ENCODE data around the gene TRIM25.

The TRIM25 gene

DNA sequence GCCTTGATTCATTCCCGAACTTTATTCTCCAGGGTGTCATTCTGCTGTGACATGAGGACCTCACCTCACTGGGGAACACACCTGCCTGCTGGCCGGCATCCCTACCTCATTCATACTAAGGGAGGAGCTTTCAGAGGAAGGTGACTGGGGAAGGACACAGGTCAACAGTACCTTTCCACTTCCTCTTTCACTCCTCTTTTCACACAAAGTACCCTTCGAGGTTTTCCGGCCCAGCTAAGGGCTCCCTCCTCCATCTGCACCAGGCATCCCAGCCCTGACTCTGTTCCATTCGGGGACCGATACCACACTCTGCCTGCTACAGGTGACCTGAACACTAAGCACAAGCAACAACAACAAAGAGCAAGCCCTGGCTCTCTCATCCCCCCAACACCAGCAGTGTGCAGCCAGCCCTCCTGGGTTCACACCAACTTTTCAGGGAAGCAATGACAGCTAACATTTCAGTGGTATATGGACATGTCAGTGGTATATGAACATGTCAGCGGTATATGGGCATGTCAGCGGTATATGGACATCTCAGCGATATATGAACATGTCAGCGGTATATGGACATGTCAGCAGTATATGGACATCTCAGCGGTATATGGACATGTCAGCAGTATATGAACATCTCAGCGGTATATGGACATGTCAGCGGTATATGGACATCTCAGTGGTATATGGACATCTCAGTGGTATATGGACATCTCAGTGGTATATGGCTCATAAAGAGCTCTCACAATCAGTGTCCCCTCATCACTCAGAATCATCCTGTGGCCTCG is 16.0 kb downstream of the TRIM25 start:
- in situ Hi-C loops (cut with MboI; ENCODE audit: low sequenced_read_pairs) = no loop called here

DNA sequence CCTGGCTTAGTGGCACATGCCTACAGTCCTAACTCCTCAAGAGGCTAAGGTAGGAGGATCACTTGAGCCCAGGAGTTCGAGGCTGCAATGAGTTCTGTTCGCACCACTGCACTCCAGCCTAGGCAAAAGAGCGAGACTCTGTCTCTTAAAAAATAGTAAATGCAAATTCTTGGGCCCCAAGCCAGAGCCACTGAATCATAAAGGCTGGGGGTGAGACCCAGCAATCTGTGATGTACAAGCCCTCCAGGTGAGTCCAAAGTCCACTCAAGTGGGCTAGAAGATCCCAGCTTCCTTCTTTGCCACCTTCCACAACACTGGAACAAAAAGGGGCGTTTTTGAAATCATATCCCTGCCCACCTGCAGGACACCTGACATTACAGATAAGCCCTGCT is 16.9 kb downstream of the TRIM25 start:
- in situ Hi-C loops (cut with MboI; ENCODE audit: low sequenced_read_pairs) = no loop called here

DNA sequence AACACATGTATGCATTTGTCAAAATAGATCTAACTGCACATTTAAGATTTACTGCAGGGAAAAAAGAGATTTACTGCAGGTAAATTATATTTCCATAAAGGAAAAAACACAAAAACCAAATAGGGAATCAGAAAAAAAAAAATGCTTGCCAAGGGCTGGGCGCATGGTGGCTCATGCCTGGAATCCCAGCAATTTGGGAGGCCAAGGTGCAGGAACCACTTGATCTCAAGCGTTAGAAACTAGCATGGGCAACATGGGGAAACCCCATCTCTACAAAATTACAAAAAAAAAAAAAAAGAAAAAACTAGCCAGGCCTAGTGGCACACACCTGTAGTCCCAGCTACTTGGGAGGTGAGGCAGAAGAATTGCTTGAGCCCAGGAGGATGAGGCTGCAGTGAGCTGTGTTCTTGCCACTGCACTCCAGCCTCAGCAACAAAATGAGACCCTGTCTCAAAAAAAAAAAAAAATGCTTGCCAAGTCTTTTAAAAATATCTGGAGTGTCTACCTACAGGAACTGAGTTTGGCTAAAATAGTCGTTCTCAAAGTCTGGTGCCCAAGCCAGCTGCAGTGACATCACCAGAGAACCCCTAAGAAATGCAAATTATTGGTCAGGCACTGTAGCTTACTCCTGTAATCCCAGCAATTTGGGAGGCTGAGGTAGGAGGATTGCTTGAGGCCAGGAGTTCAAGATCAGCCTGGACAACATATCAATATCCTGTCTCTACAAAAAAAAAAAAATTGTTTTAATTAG is 17.5 kb downstream of the TRIM25 start:
- in situ Hi-C loops (cut with MboI; ENCODE audit: low sequenced_read_pairs) = no loop called here

DNA sequence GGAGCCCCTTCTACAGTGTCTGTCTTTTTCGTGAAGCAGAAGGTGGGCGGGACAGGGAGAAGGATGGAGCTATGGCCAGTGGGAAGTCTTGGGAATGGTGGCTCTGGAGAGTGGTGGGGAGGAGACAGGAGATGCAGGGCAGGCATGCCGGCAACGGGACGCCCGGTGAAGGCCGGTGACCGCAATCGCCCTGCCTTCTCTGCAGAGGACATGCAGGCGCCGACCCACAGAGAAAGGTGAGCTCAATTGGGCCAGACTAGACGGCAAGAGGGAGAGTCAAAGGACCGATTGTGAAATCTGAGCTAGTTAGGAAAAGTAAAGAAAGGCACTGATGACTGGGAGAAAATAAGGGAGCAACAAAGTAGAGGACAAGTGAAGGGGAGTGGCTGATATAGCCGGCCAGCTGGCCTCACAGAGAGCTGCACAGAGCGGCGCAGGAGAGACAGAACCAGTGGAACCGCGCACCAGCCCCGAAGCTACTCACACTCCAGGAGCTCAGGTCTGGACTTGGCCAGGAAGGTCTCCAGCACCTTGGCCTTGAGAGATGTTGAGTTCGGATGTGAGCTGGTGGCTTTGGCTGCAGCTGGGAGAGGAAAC is 18.9 kb downstream of the TRIM25 start:
- in situ Hi-C loops (cut with MboI; ENCODE audit: low sequenced_read_pairs) = no loop called here

DNA sequence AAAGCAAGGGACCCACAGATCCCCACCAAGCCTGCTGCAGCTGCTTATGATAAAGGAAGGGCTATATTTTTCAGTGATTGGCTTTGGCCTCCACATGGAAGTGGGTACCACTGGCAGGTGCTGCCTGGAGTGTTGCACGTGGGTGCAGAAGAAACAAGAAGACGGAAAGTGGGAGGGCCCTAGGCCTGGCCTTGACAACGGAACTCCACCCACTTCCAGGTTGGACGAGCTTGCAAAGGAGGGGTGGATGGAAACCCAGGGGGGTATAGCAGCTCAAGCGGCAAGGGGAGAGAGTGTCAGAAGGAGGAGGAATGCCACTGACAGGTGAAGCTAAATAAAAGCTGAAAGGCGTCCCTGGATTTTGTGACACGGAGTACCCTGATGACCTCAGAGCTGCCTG is 20.3 kb downstream of the TRIM25 start:
- in situ Hi-C loops (cut with MboI; ENCODE audit: low sequenced_read_pairs) = no loop called here

DNA sequence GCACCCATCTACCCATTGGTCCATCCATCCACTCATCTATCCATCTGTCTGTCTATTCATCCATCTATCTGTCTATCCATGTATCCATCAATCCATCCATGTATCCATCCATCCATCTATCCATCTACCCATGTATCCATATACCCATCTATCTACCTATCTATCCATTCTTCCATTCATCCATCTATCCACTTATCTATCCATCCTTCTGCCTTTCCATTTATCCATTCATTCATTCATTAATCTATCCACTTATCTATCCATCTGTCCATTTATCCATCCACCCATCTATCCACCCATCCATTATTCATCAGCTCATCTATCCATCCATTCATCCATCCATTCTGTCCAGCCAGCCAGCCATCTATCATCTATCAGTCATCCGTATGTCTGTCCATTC is 21.5 kb downstream of the TRIM25 start:
- in situ Hi-C loops (cut with MboI; ENCODE audit: low sequenced_read_pairs) = no loop called here

DNA sequence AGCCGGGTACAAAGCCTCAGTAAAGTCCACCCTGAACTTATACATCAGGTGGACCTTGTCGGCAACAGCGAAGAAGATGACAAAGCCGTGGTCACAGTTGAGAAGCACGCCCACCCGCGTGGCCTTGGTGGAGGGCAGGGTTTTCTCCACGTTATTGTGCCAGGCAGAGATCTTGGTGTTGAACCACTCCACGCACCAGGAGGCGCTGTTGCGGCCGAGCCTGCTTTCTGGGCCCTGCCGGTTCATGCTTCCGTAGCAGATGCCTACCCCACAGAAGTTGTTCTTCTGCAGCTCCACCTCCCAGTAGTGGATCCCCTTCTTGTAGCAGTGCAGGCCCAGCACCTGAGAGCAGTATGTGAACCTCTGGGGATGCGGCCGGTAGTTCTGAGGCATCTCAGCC is 22.1 kb downstream of the TRIM25 start:
- in situ Hi-C loops (cut with MboI; ENCODE audit: low sequenced_read_pairs) = no loop called here

DNA sequence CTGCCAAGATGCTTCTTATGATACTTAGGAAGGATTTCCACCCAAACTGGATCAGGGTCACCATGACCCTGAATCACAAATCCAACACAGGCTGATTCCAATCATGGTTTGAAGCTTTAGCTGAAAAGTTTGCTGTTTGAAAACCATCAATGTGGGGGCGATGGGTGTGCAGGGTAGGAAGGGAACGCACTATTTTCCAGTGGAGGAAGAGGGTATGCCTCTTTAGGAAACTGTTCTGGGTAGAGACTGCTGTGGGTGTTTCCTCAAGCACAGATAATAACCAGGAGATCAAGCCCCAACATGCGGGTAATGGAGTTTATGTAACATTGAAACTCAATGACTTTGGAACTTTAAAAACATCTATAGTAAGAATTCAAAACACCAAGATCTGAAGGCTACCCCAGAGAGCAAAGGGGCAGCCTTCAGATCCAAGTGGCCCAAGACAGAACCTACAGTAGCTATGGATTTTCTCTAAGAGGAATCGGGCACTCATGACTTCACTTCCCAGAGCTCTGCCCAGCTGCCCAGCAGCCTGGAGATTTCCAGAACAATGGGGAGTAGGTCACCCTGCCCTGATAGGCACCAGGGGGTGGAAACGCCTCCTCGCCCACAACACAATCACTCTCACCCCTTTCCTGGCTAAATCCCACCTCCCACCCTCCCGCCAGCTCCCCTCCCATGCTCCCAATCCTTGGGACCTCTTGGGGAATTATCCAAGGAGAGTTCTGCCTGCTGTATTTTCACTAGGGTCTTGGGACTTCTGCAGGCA is 22.8 kb downstream of the TRIM25 start:
- in situ Hi-C loops (cut with MboI; ENCODE audit: low sequenced_read_pairs) = no loop called here

DNA sequence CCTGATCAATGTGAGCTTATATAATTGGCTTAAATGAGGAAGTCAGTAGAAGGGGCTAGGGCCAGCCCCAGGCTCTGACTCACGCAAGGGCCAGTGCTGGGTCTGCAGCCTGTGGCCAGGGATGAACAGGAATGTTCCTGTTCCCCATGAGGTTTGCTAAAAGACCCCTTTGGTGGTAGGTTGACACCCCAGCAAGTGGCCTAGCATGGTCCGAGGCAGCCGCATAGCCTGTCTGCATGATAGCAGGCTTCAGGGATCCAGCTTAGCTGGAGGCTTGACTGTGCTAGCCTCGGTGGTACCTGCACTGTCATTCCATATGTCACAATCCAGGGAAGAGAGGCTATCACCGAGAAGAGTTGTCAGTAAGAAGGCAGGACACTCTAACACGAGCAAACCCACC is 23.5 kb downstream of the TRIM25 start:
- in situ Hi-C loops (cut with MboI; ENCODE audit: low sequenced_read_pairs) = no loop called here

DNA sequence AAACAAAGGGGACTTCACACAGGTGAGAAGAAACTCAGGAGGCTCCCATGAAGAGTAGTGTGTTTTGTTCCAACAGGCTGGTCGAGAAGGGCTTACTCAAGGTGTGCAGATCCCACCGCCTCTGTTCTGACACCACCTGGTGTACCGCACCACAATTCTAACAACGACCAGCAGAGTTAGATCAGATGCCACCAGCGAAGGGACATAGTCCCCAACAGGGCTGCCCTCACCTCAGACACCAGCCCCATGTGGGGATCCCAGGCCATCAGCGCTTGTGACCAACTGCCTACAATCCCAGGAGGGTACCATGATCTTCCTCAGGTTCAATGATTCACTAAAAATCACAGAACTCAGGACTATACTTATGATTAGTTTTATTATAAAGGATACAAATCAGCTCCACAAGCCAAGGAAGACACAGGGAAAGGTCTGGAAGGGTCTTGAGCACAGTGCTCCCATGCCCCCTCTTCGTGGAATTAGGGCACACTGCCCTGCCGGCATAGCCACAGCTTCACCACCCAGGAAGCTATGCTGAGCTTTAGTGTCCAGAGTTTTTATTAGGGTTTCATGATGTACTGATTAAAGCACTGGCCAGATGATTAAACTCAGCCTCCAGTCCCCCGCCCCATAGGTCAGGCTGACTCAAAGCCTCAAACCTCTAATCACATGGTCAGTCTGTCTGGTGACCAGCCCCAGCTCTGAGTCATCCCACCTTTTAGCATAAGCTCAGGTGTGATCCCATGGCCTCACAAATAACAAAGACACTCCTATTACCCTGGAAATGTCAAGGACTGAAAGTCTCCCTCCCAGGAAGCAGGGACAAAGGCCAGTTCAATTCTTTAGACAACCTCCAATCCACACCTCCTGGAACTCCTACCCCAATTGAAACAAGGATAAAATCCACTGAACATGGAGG is 26.0 kb downstream of the TRIM25 start:
- in situ Hi-C loops (cut with MboI; ENCODE audit: low sequenced_read_pairs) = no loop called here

DNA sequence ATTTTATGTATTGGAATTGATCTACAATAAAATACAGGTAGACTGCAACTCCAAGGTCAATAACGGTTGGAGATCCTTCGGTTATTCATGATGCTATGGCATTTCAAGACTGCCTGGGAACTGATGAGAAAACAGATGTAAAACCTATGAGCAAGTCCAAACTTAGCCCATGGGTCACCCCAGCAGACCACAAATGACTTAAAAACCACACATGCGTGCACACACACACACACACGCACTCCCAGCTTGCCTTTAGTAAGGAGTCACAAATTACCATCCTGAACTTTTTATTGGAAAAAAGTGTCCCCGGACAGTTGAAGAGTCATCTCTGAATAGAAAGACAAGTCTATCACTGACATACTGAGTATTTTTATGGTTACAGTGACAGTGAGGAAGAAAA is 26.7 kb downstream of the TRIM25 start:
- in situ Hi-C loops (cut with MboI; ENCODE audit: low sequenced_read_pairs) = no loop called here

DNA sequence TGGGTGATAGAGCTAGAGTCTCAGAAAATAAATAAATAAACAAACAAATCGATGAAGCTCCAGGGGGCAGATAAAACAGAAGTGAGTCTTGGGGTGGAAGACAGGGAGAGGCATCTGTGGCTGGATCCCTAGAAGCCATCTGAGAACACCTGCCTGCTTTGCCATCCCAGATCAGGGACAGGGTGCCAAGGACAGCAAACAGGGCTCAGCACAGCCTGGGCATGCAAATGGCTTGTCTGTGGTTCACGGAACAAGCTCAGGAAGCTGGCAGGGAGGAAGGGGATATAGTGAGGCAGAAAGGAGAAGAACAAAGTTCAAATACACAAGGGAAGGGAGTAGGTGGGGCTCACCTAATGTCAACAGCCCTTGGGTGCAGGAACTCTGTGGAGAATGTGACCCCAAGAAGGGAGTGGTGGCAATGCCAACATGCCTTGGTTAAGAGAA is 27.5 kb downstream of the TRIM25 start:
- in situ Hi-C loops (cut with MboI; ENCODE audit: low sequenced_read_pairs) = no loop called here

DNA sequence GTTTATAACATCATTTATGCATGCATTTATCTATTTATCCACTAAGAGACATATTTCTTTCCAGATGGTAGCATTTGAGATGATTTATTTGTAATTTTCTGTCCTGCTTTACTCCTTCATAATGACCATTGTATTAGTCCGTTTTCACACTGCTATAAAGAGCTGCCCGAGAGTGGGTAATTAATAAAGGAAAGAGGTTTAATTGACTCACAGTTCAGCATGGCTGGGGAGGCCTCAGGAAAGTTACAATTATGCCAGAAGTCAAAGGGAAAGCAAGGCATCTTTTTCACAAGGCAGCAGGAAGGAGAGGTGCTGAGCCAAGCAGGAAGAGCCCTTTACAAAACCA is 28.6 kb downstream of the TRIM25 start:
- in situ Hi-C loops (cut with MboI; ENCODE audit: low sequenced_read_pairs) = no loop called here

DNA sequence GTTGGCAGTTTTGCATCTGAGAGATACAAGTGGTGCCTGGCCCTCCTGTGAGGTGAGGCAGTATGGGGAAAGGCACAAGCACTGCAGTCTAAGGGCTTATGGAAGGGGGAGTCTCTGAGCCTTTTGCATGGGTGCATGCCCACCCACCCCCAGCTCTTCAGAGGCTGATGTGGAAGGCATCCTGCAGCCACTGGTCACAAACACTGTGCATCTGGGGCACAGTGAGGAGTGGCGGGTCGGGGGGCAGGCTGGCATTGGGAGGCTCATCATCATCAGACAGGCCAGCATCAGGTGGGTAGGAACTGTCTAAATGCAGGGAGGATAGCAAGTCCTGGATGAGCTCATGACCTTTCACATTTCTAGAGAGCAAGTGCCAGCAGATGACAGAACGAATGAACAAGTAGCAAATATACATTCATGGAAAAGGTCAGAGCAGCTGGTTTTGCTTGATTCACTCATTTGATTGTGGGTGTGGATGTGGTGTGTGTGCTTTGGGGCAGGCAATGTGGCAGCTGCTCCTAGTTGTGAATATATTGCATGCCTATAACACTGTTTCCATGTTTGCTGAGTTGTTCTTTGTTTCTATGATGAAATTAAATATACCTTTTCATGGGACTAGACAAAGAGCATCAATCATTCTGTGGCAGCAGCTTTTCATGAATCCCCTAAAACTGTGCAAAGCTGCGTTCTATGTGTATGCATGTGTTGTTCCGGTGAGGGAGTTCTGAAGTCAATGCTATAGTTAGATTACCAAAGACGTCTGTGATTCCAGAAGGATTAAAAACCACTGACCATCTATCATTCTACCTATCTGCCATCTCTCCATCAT is 29.2 kb downstream of the TRIM25 start:
- in situ Hi-C loops (cut with MboI; ENCODE audit: low sequenced_read_pairs) = no loop called here

DNA sequence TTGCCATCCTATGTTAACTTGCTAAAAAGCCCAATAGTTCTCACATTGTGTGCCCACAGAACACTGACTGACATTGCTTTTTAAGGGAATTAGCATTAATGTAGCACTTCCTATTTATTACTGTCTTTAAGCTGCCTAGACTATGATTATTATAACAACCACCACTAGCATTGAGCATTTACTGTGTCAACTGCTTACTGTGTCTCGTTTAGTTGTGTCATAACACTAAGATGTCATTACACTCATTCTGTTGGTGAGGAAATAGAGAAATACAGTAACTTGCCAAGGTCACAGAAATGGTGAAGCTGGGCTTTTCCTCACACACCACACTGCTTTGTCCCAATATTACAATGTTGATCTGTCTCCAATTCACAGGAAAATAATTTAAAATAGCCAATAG is 30.2 kb downstream of the TRIM25 start:
- in situ Hi-C loops (cut with MboI; ENCODE audit: low sequenced_read_pairs) = no loop called here

DNA sequence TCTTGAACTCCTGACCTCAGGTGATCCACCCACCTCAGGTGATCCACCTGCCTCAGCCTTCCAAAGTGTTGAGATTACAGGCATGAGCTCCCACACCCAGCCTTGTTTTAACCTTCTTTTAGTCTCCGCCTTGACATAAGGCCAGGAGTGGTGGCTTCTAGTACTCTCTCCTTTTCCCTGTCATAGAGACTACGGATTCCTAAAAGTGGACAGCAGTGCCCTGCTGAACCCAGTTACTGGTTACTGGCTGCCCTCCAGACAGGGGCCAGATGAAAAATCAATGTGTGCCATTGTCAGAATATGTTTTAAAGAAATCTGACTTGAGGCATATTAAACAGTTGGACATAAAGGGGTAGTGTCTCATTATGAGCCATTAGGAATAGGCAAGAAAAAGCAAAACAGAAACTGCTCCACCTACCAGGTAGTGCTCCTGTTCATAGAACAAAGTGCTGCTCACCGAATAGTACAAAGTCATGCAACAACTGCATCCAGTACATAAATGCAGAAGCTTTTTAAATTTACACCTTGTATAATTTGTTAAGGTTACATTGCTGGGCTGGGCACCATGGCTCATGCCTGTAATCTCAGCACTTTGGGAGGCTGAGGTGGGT is 32.1 kb downstream of the TRIM25 start:
- in situ Hi-C loops (cut with MboI; ENCODE audit: low sequenced_read_pairs) = no loop called here

DNA sequence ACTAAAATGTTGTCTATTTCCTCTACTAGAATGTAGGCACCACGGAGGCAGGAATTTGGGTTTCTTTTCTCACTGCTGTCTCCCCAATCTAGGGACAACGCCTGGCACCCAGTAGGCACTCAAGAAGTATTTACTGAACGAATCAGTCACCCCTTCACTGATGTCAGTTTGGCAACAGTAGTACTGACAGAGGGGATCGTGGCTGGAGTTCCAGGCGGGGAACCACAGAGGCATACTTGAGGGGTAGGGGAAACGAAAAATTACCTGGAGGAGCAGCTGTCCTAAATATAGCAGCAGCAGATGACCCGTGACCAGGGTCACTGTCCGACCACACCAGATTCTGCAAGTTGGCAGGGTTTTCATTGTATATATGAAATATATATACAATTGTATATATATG is 33.3 kb downstream of the TRIM25 start:
- in situ Hi-C loops (cut with MboI; ENCODE audit: low sequenced_read_pairs) = no loop called here

DNA sequence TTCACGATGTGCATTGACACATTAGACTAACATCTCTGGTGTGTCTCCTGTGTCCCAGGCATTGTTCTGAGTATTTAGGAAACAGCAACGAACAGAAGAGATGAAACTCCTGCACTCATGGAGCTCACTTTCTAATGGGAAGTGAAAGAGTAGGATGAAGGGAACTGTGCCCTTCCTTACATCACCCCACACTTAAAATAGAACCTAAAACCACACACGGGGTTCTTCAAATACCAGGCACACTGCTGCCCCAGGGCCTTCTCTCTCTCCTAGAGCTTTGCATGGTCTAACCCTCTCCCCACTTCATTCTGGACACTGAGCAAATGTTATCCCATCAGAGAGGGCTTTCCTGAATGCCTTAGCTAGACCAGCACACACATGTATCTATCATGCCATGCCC is 33.7 kb downstream of the TRIM25 start:
- in situ Hi-C loops (cut with MboI; ENCODE audit: low sequenced_read_pairs) = no loop called here

DNA sequence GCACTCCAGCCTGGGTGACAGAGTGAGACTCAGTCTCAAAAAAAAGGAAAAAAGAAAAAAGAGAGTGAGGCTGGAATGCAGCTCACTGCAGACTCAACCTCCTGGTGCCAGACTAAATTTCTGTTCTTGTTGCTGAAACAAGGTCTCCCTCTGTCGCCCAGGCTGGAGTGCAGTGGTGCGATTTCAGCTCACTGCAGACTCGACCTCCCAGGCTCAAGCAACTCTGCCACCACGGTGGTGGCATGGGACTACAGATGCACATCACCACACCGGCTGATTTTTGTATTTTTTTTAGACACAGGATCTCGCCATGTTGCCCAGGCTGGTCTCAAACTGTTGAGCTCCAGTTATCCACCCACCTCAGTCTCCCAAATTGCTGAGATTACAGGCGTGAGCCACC is 34.6 kb downstream of the TRIM25 start:
- in situ Hi-C loops (cut with MboI; ENCODE audit: low sequenced_read_pairs) = no loop called here
